Endothelial cell of umbilical vein (primary cell): ENCODE results near the gene ZNF892. TPM values are rescaled to one million over a fixed set of nuclear protein-coding genes. Genes with fewer than 3 reads are reported as not detected.

Experiments used
- BruUV-seq: library from RNA; stranded (reverse); fragments of 400-500 nt; replicated peaks from 2 replicates; lab custom pipeline; 2021; lab: Mats Ljungman, UMichigan
- CTCF ChIA-PET: fragments of 300-600, 350-600 bp; sonication (Branson Sonifier 250); formaldehyde crosslinking; loops from one replicate; lab custom pipeline; 2021; ENCODE audit warnings: antibody characterized with exemption, inconsistent platforms; lab: Charles Lee
- POLR2A ChIA-PET: fragments of 300-600, 350-600 bp; sonication (Branson Sonifier 250); formaldehyde crosslinking; loops from one replicate; lab custom pipeline; 2021; ENCODE audit warnings: antibody characterized with exemption, inconsistent platforms; lab: Charles Lee
- DNase-seq: peaks from one replicate; pipeline ENCODE4 v3.0.0-alpha.2; 2011; ENCODE audit warnings: low read depth, low spot score
- FAIRE-seq: peaks from 2 replicates; lab custom pipeline; 2011; peaks lifted over from hg19 to GRCh38; lab: Jason Lieb, UNC
- H2AFZ ChIP-seq: 2 replicates; pipeline ENCODE4 v1.6.0; 2012; ENCODE audit warnings: low read depth, low read length, control low read depth, inconsistent platforms
- H3K27ac ChIP-seq: 2 replicates; pipeline ENCODE4 v1.5.1; 2011; ENCODE audit warnings: low read depth, mild to moderate bottlenecking, control low read depth, low read length, moderate library complexity; ENCODE audit not compliant: insufficient read depth
- H3K27me3 ChIP-seq, 2 experiments: 2 replicates each; pipeline versions ENCODE4 v1.6.0 to v1.6.1; 2011; ENCODE audit warnings: low read length in 2 of 2, mixed read lengths in 1 of 2; ENCODE audit not compliant: control insufficient read depth in 2 of 2, insufficient read depth in 2 of 2
- H3K36me3 ChIP-seq, 2 experiments: 2 replicates in 1 of 2; 3 replicates in 1 of 2; pipeline ENCODE4 v1.5.1; 2011; ENCODE audit warnings: low read length in 2 of 2, mild to moderate bottlenecking in 1 of 2, moderate library complexity in 1 of 2; ENCODE audit not compliant: control insufficient read depth in 2 of 2, insufficient read depth in 2 of 2; ENCODE audit errors: extremely low read depth in 1 of 2
- H3K4me1 ChIP-seq: 3 replicates; pipeline ENCODE4 v1.5.1; 2011; ENCODE audit warnings: mild to moderate bottlenecking, low read length; ENCODE audit not compliant: control insufficient read depth, insufficient read depth; ENCODE audit errors: extremely low read depth
- H3K4me2 ChIP-seq: 2 replicates; pipeline ENCODE4 v1.6.1; 2011; ENCODE audit warnings: low read length, control low read depth, mixed read lengths; ENCODE audit not compliant: insufficient read depth
- H3K4me3 ChIP-seq, 3 experiments: fragments of 200-600 bp in 1 of 3; sonication (generic), shearing (Covaris generic) in 1 of 3; replicated peaks in 1 of 3; 2 replicates each; pipeline ENCODE4 v1.5.1; 2011 to 2016; ENCODE audit warnings: control low read depth in 3 of 3, low read length in 3 of 3, mild to moderate bottlenecking in 2 of 3, inconsistent platforms in 1 of 3, low read depth in 1 of 3, moderate library complexity in 1 of 3; ENCODE audit not compliant: insufficient read depth in 1 of 3
- H3K79me2 ChIP-seq: 2 replicates; pipeline ENCODE4 v1.6.0; 2012; ENCODE audit warnings: low read length, inconsistent platforms; ENCODE audit not compliant: control insufficient read depth, insufficient read depth
- H3K9ac ChIP-seq: replicated peaks from 2 replicates; pipeline ENCODE3; 2011; ENCODE audit warnings: low read length, control low read depth; ENCODE audit not compliant: insufficient read depth; ENCODE audit errors: extremely low read depth
- H3K9me1 ChIP-seq: replicated peaks from 3 replicates; pipeline ENCODE4 v1.6.0; 2011; ENCODE audit warnings: mild to moderate bottlenecking, low read length; ENCODE audit not compliant: control insufficient read depth, insufficient read depth; ENCODE audit errors: extremely low read depth
- H3K9me3 ChIP-seq: replicated peaks from 2 replicates; pipeline ENCODE4 v1.5.1; 2012; ENCODE audit warnings: low read length, inconsistent platforms; ENCODE audit not compliant: control insufficient read depth, insufficient read depth
- H4K20me1 ChIP-seq: replicated peaks from 2 replicates; pipeline ENCODE3; 2011; ENCODE audit warnings: mild to moderate bottlenecking, low read length; ENCODE audit not compliant: control insufficient read depth, insufficient read depth; ENCODE audit errors: extremely low read depth
- CTCF ChIP-seq, 2 donors: IDR thresholded peaks; 1 replicate in 1 of 2; 2 replicates in 1 of 2; pipeline ENCODE4 v1.5.1; 2011; ENCODE audit warnings: low read length in 2 of 2, mild to moderate bottlenecking in 2 of 2, moderate library complexity in 2 of 2, control low read depth in 1 of 2, inconsistent platforms in 1 of 2, low read depth in 1 of 2; ENCODE audit not compliant: insufficient read depth in 1 of 2; ENCODE audit errors: extremely low read depth in 1 of 2
- EZH2 ChIP-seq: IDR thresholded peaks from 2 replicates; pipeline ENCODE4 v1.6.1; 2012; ENCODE audit warnings: borderline replicate concordance, low read depth, mild to moderate bottlenecking, moderate library complexity, low read length, inconsistent platforms; ENCODE audit not compliant: severe bottlenecking
- FOS ChIP-seq: IDR thresholded peaks from 2 replicates; pipeline ENCODE4 v1.6.1; 2011; ENCODE audit warnings: mild to moderate bottlenecking, low read length, moderate library complexity, borderline replicate concordance; ENCODE audit not compliant: insufficient read depth
- GATA2 ChIP-seq: IDR thresholded peaks from 2 replicates; pipeline ENCODE4 v1.7.0; 2011; ENCODE audit warnings: low read depth, mild to moderate bottlenecking, moderate library complexity, mixed read lengths, low read length; ENCODE audit not compliant: insufficient read length, insufficient read depth
- JUN ChIP-seq: IDR thresholded peaks from 2 replicates; pipeline ENCODE4 v1.6.1; 2011; ENCODE audit warnings: borderline replicate concordance, low read depth; ENCODE audit not compliant: insufficient read length, insufficient read depth
- MYC ChIP-seq: IDR thresholded peaks from one replicate; pipeline ENCODE4 v1.6.1; 2011; ENCODE audit warnings: mild to moderate bottlenecking, low read depth, low read length
- POLR2A ChIP-seq: IDR thresholded peaks from 2 replicates; pipeline ENCODE4 v1.6.1; 2012; ENCODE audit warnings: low read depth, mild to moderate bottlenecking, control low read depth, low read length
- POLR2AphosphoS5 ChIP-seq: IDR thresholded peaks from 2 replicates; pipeline ENCODE4 v1.6.1; 2012; ENCODE audit warnings: low read depth, mild to moderate bottlenecking, control low read depth, low read length, moderate library complexity; ENCODE audit not compliant: insufficient read depth
- dilution Hi-C: fragments of 300-500 bp; cut with MboI; formaldehyde crosslinking; loops from one replicate; pipeline ENCODE4 v1.15.0; 2019; ENCODE audit warnings: low sequenced_read_pairs; ENCODE audit not compliant: extremely low pct_ligation_motif_present
- intact Hi-C: fragments of 100-400 bp; cut with micrococcal nuclease; formaldehyde crosslinking; loops from one replicate; pipeline ENCODE4 v1.10.0; 2022
- polyA plus RNA-seq, 4 experiments: library from polyadenylated mRNA; depleted of rRNA in 3 of 4; stranded (reverse) in 3 of 4; unstranded in 1 of 4; fragments of >200 nt; gene quantifications; 2 replicates each; pipeline versions ENCODE4 v1.2.1 to v1.2.3, GENCODE V29; 2011 to 2012; ENCODE audit warnings: missing spikeins in 1 of 4
- total RNA-seq: library from RNA; stranded (reverse); gene quantifications from 2 replicates; pipeline ENCODE4 v1.2.3, GENCODE V29; 2021
- TF ChIP-seq, protein P1 (sequence below): IDR thresholded peaks from 2 replicates; pipeline ENCODE4 v1.6.1; 2011; ENCODE audit not compliant: insufficient read depth, insufficient read length

The ZNF892 gene
- total and polyA plus RNA-seq, 2 donors (not counting 3 experiments of a cell fraction or from before 2014, with no cell fraction given): 0.65 to 3.7 TPM

DNA sequence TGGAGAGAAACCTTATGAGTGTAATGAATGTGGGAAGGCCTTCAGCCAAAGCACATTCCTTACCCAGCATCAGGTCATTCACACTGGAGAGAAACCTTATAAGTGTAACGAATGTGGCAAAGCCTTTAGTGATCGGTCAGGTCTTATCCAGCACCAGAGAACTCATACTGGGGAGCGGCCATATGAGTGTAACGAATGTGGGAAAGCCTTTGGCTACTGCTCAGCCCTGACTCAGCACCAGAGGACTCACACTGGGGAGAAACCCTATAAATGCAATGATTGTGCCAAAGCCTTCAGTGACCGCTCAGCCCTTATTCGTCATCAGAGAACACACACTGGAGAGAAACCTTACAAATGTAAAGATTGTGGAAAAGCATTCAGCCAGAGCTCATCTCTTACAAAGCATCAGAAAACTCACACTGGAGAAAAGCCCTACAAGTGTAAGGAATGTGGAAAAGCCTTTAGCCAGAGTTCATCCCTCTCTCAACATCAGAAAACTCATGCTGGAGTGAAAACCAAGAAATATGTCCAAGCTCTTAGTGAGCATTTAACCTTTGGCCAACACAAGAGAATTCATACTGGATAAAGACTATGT is 7.8 kb downstream of the ZNF892 start:
- H3K4me1 ChIP-seq: no peaks in the 10 kb centered on the region
- no peak overlapping the region for H3K9ac ChIP-seq
- ChIA-PET POLR2A (no interaction called here), CTCF (no interaction called here)
- H3K4me2 ChIP-seq: no peak overlapping the region
- no peak for TF ChIP-seq POLR2AphosphoS5
- no peak for TF ChIP-seq JUN
- TF ChIP-seq EZH2: no peak
- no peak for TF ChIP-seq MYC
- no peak for TF ChIP-seq GATA2
- no peak for TF ChIP-seq CTCF (IDR thresholded peaks at IDR 0.05; ENCODE audit: extremely low read depth in 1 of 2, insufficient read depth in 1 of 2, low read depth in 1 of 2, low read length in 2 of 2)
- no peak for TF ChIP-seq FOS
- TF ChIP-seq POLR2A: no peak
- TF ChIP-seq, protein P1, sequence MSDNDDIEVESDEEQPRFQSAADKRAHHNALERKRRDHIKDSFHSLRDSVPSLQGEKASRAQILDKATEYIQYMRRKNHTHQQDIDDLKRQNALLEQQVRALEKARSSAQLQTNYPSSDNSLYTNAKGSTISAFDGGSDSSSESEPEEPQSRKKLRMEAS: no peak
- H3K79me2 ChIP-seq: no peaks in the 10 kb centered on the region
- H3K36me3 ChIP-seq: peaks cover 2 to 12% of the 10 kb centered on the region in 2 experiments
- no peaks in the 10 kb centered on the region for H3K27me3 ChIP-seq
- dilution Hi-C loops (no loop called here), intact Hi-C loops (no loop called here)
- H4K20me1 ChIP-seq: no peaks in the 10 kb centered on the region
- BruUV-seq: no TSS peak
- H2AFZ ChIP-seq: no peak overlapping the region
- no peak overlapping the region for H3K27ac ChIP-seq
- no peak overlapping the region for H3K4me3 ChIP-seq
- no peak for FAIRE-seq
- DNase-seq: no peak
- no peaks in the 10 kb centered on the region for H3K9me1 ChIP-seq
- peaks cover 16% of the 10 kb centered on the region for H3K9me3 ChIP-seq
